DMS114 treated with DMSO at 0.1 percent for 48 hours (cell line): ENCODE results near the gene TRAPPC11.
"Not testable (repeated sequence)": the region's sequence is repeated elsewhere in the genome, so short reads cannot be mapped to it uniquely, and the experiment has no call there.

Experiments used
- DNase-seq: peaks from one replicate; lab custom pipeline; 2025; ENCODE audit not compliant: unreplicated experiment; lab: John Stamatoyannopoulos, UW

TRAPPC11 gene

DNA sequence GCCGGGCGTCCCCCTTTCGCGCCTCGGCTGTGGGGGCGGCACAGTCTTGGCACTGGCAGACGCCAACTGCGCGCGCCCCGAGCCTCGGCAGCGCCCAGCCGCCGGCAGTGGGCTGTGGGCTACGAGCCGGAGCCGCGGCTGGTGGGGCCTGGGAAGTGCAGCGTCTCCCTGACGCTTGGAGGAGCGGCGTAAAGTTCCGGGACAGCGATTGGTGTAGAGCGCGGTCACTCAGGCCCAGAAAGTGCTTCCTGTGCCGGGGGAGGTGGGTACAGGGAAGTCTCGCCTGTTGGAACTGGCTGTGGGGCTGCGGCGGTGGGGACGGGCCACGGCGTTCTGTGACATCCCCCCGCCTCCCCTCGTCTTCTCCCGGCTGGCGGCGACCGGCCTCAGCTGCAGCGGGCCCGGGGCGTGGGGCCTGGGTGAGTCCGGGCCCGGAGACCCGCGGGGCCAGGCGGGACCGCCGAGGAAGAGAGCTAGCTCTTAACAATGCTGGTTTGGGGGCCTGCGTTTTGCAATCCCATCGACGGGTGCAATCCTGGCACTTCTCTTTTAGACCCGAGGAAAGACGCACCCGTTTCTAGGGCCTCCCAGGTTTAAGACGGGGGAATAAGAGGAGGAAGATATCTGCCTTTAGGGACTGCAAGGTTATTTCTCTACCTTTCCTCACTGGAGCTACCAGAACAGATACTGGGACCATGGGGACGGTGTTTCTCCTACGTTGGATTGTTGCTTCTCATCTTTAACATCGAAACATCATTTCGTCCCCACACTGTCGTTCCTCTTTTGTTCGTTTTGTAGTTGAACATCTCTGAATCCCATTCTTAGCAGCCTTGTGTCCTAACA lies at the start of gene TRAPPC11, which contains the start of gene RWDD4:
Gene TRAPPC11 (plus strand): TSS at position 265 of the 843 bp plus-strand sequence. CDS start 4,575 bp downstream, outside the sequence.
Gene RWDD4 (minus strand): TSS at position 157 of the 843 bp plus-strand sequence. CDS start 233 bp downstream, outside the sequence.
- peak; percentile 96 for DNase-seq

DNA sequence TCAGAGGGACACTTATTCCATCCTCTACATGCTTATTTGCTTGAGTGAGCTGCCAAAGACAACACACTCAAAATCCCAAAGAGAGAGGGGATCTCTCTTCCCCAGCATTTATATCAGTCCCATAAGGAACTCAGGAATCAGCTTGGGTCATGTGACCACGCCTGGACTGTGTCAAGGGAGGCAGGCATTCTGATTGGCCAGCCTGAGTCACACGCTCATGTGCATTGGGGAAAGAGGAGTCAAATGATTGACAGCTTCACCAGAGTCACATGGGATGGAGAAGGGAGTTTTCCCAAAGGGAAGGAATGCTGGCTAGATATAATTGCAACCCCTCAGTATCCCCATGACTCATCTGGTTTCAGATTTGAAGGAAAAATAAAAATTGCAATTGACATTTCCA lies 49.1 kb upstream of the TRAPPC11 start:
- DNase-seq: no peak

DNA sequence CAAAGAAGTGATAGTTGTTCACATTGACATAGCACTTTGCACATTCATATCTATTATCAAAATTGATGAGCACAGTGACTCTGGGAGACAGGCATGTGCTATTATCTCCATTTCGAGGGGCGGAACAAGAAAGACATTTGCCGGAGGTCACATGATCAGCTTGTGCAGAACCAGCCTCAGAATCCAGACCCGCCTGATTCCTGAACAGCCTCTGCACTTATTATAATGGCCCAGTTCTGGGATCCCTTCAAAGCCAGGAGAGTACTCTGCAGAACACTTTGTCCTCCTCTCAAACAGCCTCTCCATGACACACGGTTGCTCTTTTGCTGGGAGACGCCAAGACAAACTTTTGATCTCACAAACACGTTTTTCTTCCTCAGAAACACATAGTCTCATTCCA lies 48.5 kb upstream of the TRAPPC11 start:
- no peak for DNase-seq

DNA sequence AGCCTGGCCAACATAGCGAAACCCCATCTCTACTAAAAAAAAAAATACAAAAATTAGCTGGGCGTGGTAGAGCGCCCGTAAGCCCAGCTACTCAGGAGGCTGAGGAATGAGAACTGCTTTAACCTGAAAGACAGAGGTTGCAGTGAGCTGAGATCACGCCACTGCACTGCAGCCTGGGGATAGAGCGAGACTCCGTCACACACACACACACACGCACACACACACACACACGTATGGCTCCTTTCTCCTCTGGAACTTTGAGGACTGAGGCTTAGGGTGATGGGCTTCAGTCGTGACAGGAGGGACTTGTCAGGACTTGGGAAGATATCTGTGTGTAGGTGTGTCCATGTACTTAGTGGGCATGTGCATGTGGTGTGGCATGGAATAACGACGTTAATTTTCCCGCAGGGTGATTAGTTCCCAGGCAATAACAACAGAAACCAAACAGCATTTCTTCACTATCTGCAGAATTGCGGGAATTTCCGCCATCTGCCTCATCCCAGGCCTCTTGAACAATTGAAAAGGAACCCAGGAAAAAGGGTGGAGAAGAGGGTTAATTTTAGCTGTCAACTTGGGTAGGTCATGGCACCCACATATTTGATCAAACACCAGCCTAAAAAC lies 47.8 kb upstream of the TRAPPC11 start:
- no peak for DNase-seq

DNA sequence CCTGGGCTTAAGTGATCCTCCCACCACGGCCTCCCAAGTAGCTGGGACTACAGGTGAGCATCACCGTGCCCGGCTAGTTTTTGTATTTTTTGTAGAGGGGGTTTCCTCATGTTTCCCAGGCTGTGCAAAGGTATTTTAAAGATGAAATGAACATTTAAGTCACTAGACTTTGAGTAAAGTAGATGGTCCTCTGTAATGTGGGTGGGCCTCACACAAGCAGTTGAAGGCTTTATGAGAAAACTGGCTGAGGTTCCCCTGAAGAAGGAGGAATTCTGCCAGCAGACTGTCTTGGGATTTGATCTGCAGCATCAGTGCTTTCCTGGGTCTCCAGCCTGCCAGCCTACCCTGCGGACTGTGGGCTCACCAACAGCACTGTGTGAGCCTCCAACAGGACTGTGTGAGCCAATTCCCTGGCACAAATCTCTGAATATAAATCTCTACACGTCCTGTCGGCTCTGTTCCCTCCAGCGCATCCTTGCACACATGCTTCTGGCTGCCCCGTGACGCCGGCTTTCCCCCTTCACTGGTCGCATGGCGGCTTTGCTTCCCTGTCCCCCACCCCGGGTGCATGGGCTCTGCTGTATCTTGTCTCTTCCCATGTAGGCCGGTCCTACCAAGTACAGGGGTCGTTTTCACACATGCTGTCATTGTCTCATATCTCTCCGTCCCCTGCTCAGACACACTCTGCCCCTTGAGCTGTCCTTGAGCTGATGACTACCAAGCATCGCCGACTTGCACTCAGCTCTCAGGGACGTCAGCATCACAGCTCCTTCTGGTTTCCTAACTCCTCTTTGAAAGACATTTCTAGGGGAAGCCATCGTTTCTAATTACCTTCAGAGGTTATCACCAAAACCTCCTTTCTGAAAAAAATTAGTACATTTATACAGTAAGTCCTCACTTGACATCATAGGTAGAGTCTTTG lies 46.5 kb upstream of the TRAPPC11 start:
- DNase-seq: no peak

DNA sequence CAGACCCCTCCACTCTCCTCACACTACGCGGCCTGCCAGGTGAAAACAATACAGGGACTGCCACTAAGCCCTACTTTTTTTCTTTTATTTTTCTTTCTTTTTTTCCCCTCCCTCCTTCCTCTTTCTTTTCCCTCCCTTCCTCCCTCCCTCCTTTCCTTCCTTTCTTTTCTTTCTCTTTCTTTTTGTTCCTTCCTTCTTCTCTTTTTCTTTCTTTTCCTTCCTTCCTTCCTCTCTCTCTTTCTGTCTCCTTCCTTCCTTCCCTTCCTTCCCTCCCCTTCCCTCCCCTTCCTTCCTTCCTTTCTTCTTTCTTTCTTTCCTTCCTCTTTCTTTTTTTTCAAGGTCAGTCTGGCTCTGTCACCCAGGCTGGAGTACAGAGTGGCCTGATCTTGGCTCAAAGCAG lies 42.0 kb upstream of the TRAPPC11 start:
- DNase-seq: no peak

DNA sequence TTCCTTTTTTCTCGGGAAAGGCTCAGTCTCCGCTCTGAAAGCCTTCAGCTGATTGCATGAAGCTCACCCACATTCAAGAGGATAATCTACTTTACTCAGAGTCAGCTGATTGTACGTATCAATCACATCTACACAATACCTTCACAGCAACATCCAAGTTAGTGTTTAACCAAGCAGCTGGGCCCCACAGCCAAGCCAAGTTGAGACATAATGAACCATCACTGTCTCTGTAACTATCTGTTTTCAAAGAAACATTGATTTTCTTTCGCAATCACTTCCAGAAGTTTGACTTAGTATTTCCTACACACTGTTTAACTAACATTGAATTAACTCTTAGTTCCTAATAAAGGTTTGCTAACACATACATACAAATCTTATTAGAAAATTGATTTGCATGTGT lies 40.4 kb upstream of the TRAPPC11 start:
- DNase-seq: no peak

DNA sequence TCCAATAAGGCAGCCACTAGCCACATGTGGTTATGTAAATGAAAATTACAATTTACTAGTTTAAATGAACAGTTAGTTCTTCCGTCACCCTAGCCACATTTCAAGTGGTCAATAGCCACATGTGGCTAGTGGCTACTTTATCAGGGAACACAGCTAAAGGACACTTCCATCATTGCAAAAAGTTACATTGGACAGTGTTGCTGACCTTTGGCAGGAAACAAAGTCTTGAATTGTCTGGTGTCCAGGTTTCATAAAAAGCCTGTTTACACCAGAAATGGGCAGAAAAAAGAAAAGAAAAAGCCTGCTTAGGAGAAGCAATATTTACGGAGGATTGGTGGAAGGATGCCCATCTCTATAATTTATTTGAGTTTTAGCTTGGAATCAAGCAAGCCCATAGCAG lies 38.7 kb upstream of the TRAPPC11 start:
- no peak for DNase-seq

DNA sequence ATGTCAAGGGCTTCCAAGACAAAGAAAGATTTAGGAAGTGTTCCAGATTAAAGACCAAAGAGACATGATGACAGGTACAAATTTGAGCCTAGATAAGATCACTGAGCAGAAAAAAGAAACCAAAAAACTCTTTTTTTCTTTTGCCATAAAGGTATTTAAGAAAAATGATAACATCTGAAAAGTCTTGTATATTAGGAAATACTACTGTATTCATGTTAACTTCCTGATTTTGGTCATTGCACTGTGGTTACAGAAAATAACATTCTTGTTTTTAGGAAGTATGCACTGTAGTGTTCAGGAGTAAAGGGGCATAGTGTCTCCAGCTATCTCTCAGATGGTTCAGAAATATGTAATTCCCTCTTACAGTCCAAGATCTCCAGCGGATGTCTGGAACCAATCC lies 37.2 kb upstream of the TRAPPC11 start:
- no peak for DNase-seq

DNA sequence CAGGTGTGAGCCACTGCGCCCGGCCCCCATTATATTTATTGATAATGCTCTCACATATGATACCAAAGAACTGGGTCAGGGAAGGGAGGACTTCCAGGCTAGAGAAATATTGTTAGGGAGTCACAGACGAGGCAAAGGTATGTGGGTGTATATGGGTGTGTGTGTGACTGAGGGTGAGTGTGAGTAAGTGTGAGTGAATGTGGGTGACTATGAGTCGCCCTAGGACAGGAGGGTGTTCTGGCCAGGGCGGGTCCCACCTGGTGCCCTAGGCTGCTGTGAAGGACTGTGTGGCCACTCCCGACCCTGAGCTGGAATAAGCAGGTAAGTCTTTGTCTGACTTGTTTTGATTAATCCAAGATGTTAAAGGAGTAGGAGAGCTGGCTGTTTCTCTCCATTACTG lies 34.5 kb upstream of the TRAPPC11 start:
- DNase-seq: no peak

DNA sequence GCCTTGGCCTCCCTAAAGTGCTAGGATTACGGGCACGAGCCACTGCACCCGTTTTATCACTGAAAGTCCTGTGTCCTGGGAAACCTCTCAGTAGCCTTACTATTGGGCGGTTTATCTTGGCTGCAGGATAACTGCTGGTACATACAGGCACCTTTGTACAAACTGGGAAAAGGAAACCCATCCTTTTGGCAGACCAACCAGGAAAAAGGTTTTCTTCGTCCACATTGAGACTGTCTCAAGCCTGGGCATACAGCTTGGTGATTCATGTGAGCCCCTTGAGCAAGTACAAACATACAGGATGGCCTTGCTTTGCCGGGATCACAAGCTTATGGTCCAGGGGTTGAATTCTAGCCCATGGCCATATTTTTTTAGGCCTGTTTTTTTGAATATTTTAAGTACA lies 32.9 kb upstream of the TRAPPC11 start:
- no peak for DNase-seq

DNA sequence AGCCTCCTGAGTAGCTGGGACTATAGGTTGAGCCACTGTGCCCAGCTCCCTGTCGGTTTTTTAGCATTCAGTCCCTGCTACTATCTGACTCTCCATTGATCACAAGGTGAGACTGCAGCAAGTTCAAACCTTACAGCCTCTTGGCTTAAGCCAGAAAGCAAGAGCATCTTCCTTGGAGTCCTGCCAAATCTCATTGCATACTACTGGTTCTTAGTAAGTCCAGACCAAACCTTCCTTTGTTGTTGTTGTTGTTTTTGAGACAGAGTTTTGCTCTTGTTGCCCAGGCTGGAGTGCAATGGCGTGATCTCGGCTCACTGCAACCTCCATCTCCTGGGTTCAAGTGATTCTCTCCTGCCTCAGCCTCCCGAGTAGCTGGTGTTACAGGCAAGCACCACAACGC lies 31.8 kb upstream of the TRAPPC11 start:
- DNase-seq: not testable (repeated sequence)

DNA sequence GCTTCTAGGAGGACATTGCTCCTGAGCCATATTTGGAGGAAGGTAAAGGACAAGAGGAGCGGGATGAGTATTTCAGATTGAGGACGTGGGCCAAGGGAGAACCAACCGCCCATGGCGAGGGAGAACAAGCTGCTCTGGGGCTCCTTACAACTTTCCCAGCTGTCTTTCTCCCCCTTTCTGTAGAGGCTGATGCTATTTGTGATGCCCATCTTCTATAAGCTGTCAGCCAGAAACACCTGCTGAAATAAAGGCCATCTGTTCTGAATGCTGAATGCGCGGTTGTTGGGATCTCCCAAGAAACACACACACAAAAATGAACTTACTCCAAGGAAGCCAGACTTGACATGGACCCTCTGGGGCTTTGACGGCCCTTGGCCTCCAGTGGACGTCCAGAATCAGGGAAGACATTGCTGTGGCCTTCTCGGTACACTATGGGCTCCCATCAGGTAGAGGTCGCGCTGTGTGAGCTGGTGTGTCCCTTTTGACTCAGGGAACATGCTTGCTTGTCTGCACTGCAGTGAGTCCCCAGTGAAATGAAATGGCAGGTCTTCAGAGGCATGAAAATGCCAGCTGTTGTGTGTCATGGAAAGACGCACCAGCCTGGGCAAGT lies 31.0 kb upstream of the TRAPPC11 start:
- no peak for DNase-seq

DNA sequence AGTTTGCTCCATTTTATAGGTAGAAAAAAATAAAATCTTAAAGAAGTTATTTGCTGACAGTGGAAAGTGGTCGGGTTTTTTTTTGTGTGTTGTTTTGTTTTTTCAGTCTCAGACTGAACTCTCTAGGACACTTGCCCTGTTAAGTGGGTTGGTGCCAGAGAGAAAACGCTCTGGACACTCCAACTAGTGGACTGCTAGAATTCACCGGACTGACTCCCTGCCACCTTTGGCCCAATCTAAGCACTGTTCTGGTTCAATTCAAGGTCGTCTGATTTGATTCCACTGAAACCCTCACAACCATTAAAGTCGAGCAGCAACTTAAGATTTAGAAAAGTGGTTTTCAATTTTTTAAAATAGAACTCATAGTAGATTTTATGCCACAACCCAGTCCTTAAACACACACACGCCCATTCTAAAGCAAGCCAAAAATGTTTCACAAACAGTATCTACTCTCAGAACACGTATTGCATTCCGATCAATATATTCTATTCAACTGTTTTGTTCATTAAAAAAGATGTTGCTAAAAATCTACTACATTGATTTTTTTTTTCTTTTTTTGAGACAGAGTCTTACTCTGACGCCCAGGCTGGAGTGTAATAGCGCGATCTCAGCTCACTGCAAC lies 27.4 kb upstream of the TRAPPC11 start:
- DNase-seq: no peak

DNA sequence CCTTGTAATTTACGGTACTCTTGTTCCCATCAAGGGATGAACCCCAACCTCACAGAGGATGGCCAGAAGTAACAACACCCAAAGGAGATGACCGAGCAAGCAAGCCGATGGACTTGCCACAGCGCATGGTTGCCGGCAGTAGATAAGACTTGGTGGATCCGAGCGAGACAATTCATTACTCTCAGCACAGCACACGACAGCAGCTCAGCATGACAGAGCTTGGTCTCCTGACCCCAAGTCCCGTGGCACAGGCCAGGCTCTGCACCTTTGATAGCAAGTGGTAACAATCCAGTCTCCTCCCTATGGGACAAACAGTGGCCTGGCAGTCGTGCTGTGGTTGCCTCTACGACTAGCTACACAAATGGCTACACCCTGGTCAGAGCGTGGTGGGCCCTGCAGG lies 26.4 kb upstream of the TRAPPC11 start:
- DNase-seq: no peak

DNA sequence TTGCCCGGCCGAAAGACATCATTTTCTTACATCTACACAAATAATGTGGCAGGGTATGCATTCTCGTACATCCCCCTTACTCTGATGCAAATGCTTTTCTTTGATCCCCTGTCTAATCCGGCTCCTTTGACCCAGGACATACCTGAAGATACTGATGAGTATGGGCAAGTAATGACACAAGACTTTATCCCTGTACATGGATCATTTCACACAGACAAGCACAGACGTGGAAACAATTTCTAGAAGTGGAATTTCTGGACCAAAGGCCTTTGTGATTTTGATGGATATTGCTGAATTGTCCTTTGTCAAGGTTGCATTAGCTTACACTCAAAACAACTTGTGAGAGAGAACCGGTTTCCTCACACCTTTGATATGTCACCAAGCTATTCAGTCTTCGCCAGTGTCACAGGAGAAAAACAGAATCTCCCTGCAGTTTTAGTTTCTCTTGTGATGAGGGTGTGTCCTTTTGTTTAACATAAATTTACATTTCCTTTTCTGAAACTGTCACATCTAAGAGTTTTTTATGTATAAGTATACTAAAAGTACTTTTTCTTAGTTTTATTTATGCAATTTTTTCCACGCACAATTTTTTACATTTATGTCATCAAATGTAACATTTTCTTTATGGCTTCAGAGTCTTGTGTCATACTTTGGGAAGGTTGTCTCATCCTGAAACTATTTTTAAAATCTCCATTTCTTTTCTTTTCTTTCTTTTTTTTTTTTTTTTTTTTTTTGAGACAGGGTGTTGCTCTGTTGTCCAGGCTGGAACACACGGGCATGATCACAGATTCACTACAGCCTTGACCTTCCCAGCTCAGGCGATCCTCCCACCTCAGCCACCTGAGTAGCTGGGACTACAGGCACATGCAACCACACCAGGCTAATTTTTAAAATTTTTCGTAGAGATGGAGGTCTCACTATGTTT lies 25.4 kb upstream of the TRAPPC11 start:
- no peak for DNase-seq

DNA sequence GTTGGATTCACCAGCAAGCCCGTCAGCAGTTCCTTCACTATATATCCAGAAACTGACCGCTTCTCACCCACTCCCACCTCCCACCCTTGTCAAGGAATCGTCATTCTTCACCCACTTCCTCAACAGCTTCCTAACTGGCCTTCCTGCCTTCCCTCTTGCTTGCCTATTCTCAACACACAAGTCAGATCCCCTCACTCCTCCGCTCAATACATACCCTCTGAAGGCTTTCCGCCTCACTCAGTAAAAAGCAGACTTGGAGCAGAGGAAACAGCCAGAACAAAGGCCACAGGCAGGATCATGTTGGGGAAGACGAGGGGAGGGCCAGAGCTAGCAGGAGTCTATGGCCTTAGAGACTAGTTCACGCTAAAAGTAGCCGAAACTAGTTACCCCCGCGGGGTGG lies 23.8 kb upstream of the TRAPPC11 start:
- DNase-seq: no peak

DNA sequence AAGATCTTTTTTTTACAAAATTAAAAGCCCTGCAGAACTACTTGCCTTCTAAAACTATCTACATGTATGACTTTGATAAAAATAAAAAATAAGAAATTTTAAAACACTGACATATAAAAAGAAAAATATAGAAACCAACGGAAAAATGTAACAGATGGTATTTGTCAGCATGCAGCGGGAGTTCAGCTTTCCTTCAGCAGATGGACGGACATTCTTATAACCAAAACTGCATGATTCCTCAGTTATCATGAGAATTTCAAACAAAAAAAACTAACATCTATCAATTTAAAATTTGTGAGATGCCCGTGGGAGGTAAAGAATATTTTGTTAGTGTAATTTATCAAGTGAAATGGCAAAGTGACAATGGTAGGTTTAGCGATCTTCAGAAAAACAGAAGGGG lies 23.4 kb upstream of the TRAPPC11 start:
- DNase-seq: no peak

DNA sequence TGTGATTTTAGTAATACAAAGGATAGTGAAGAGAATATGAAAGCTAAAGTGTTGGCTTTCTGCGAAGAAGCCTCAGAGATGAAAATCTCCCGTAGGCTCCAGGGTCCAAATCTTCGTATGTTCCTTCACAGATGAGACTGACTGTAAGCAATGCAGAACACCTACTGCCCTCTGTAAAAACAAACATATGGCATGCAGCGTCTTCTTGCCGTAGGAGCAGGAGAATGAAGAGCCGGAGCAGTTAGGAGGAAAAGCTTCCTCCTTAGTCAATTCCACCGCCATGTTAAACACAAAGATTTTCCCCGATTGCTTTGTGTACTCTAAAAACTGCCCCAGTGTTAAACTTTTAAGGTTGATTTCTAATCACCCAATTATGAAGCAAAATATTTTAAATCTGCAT lies 22.6 kb upstream of the TRAPPC11 start:
- DNase-seq: no peak

DNA sequence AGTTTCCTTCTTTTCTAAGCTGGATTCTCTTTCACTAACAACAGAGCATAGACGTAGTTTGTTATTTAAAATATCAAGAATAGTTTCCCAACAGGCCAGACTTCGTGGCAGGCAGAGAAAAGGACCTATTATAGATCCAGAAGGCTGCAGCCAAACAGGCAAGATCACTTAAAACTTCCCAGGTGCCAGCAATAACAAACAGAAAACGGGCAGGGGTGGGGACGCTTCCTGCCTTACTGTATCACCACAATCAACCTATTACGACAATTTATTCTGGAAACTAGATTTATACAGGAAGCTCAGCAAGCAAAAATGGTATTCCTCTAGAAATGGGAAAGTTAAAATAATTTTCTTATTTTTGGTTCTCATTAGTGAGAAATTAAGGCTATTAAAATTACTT lies 22.2 kb upstream of the TRAPPC11 start:
- DNase-seq: no peak
